ENCODE results near the gene TUBA4B.

TUBA4B gene

GRCh38 chr2:219244789-219245147, 8.3 kb upstream of the TUBA4B start:
- Histone ChIP-seq H3K27ac (peak overlapping the region; percentile 95 to 97), H3K4me3 (peak overlapping the region; percentile 92)
- no peak for DNase-seq (ENCODE audit: low spot score)
- no peak for TF ChIP-seq CTCF (IDR thresholded peaks at IDR 0.05)

GRCh38 chr2:219245148-219245898, 7.7 kb upstream of the TUBA4B start, which contains the start of the genes GLB1L and STK16:
GLB1L (minus strand) TSS chr2:219245444; CDS start chr2:219243573, 1,871 bp downstream.
STK16 (plus strand) TSS chr2:219245479; CDS start chr2:219246000, 521 bp downstream.
- peak within 1 kb of the TSS; percentile 95 to 97 for H3K27ac ChIP-seq
- peak within 1 kb of the TSS; percentile 92 for H3K4me3 ChIP-seq
- DNase-seq (ENCODE audit: low spot score), result peak; percentile 95
- TF ChIP-seq CTCF (IDR thresholded peaks at IDR 0.05), result no peak

- no peak for TF ChIP-seq CTCF (IDR thresholded peaks at IDR 0.05)
- peak overlapping the region; percentile 92 for H3K4me3 ChIP-seq
- DNase-seq (ENCODE audit: low spot score), result no peak
- H3K27ac ChIP-seq, result peak overlapping the region; percentile 95 to 97
These were observed 7.2 kb upstream of the TUBA4B start for GRCh38 chr2:219245899-219246230.

GRCh38 chr2:219246559-219246958, 6.5 kb upstream of the TUBA4B start:
- DNase-seq (ENCODE audit: low spot score), result no peak
- Histone ChIP-seq H3K27ac (peak overlapping the region in 1 of 2 donors; percentile 97), H3K4me3 (no peak overlapping the region)
- TF ChIP-seq CTCF (IDR thresholded peaks at IDR 0.05), result no peak

- no peak for DNase-seq (ENCODE audit: low spot score)
- no peak overlapping the region for H3K4me3 ChIP-seq
- TF ChIP-seq CTCF (IDR thresholded peaks at IDR 0.05), result no peak
- H3K27ac ChIP-seq, result peak overlapping the region in 1 of 2 donors; percentile 92
These were observed 5.1 kb upstream of the TUBA4B start for GRCh38 chr2:219247678-219248642.

GRCh38 chr2:219248845-219249202, 4.2 kb upstream of the TUBA4B start:
- TF ChIP-seq CTCF (IDR thresholded peaks at IDR 0.05), result no peak
- DNase-seq (ENCODE audit: low spot score), result no peak
- Histone ChIP-seq H3K4me3 (peak overlapping the region; percentile 34), H3K27ac (peak overlapping the region; percentile 84 to 92)
